GM12878 (cell line): ENCODE measurements around the gene FBXL16. TPM values are rescaled to one million over a fixed set of nuclear protein-coding genes. Genes with fewer than 3 reads are reported as not detected.

Experiments
- ATAC-seq: fragments of 200-7000 bp; cut with Tn5 transposase; 3 replicates; pipeline ENCODE4 v1.9.1; 2020; ENCODE audit warnings: mild to moderate bottlenecking, moderate library complexity
- BruUV-seq: library from RNA; stranded (reverse); fragments of 400-500 nt; replicated peaks from 2 replicates; lab custom pipeline; 2021; lab: Mats Ljungman, UMichigan
- CTCF ChIA-PET: fragments of 300-600 bp; sonication (Branson Sonifier 250); formaldehyde crosslinking; extraction: SDS; loops from one replicate; lab custom pipeline; 2021; ENCODE audit warnings: inconsistent platforms; lab: Yijun Ruan, JAX
- POLR2A ChIA-PET: fragments of 350-600 bp; formaldehyde crosslinking; extraction: SDS; loops from one replicate; lab custom pipeline; 2021; ENCODE audit warnings: inconsistent platforms; lab: Charles Lee
- RAD21 ChIA-PET: fragments of 300-600 bp; sonication (Branson Sonifier 250); formaldehyde crosslinking; loops from one replicate; lab custom pipeline; 2023; ENCODE audit warnings: antibody characterized with exemption; ENCODE audit not compliant: unreplicated experiment; lab: Charles Lee
- SMC1A ChIA-PET: fragments of 300-600 bp; sonication (Branson Sonifier 250); formaldehyde crosslinking; loops from one replicate; lab custom pipeline; 2023; ENCODE audit not compliant: unreplicated experiment, uncharacterized antibody; lab: Charles Lee
- DNase-seq: peaks from one replicate; pipeline ENCODE4 v3.0.0-alpha.2; 2011; ENCODE audit warnings: low read depth, low spot score
- FAIRE-seq: peaks from 3 replicates; lab custom pipeline; 2011; peaks lifted over from hg19 to GRCh38; lab: Jason Lieb, UNC
- H2AFZ ChIP-seq: 2 replicates; pipeline ENCODE4 v1.6.0; 2011; ENCODE audit warnings: low read depth, low read length, control low read depth; ENCODE audit not compliant: control insufficient read depth
- H3K27ac ChIP-seq: 2 replicates; pipeline ENCODE4 v1.5.1; 2011; ENCODE audit warnings: control low read depth; ENCODE audit not compliant: control insufficient read depth, insufficient read depth
- H3K27me3 ChIP-seq, 2 experiments: replicated peaks in 1 of 2; 2 replicates each; pipeline versions ENCODE4 v1.6.0 to v1.6.1; 2011; ENCODE audit warnings: low read length in 1 of 2; ENCODE audit not compliant: control insufficient read depth in 2 of 2, insufficient read depth in 2 of 2
- H3K36me3 ChIP-seq, 2 experiments: 2 replicates each; pipeline ENCODE4 v1.5.1; 2011; ENCODE audit warnings: low read length in 1 of 2; ENCODE audit not compliant: control insufficient read depth in 2 of 2, insufficient read depth in 2 of 2
- H3K4me1 ChIP-seq: 2 replicates; pipeline ENCODE4 v1.6.1; 2011; ENCODE audit warnings: mild to moderate bottlenecking, low read length, moderate library complexity, mixed read lengths; ENCODE audit not compliant: control insufficient read depth, insufficient read depth
- H3K4me2 ChIP-seq: 2 replicates; pipeline ENCODE4 v1.6.0; 2011; ENCODE audit warnings: control low read depth; ENCODE audit not compliant: control insufficient read depth, insufficient read depth
- H3K4me3 ChIP-seq: fragments of 200-600 bp; sonication (generic); 2 replicates; pipeline ENCODE4 v1.5.1; 2016
- H3K79me2 ChIP-seq: 2 replicates; pipeline ENCODE4 v1.6.0; 2011; ENCODE audit warnings: low read length; ENCODE audit not compliant: control insufficient read depth, insufficient read depth
- H3K9ac ChIP-seq: 2 replicates; pipeline ENCODE4 v1.8.0; 2011; ENCODE audit warnings: low read length, control low read depth, mixed read lengths; ENCODE audit not compliant: control insufficient read depth, insufficient read depth
- H3K9me3 ChIP-seq: replicated peaks from 3 replicates; pipeline ENCODE4 v1.5.1; 2011; ENCODE audit warnings: mild to moderate bottlenecking, low read length; ENCODE audit not compliant: control insufficient read depth, insufficient read depth
- H4K20me1 ChIP-seq: 2 replicates; pipeline ENCODE4 v1.6.0; 2011; ENCODE audit not compliant: control insufficient read depth, insufficient read depth
- BCL11A ChIP-seq: IDR thresholded peaks from 2 replicates; pipeline ENCODE4 v1.6.1; 2011; ENCODE audit warnings: low read depth, low read length
- E2F8 ChIP-seq: fragments of 450-650 bp; IDR thresholded peaks from 2 replicates; pipeline ENCODE4 v1.6.1; 2018; ENCODE audit warnings: mild to moderate bottlenecking, low read depth, moderate library complexity; ENCODE audit not compliant: partially characterized antibody
- ETV6 ChIP-seq, 2 experiments: fragments of 450-650 bp in 1 of 2; IDR thresholded peaks in 1 of 2; conservative IDR thresholded peaks in 1 of 2; 2 replicates each; pipeline ENCODE4 v1.6.1; 2014; ENCODE audit warnings: antibody characterized with exemption in 1 of 2, borderline replicate concordance in 1 of 2, low read depth in 1 of 2, mild to moderate bottlenecking in 1 of 2, moderate library complexity in 1 of 2
- NBN ChIP-seq: fragments of 450-650 bp; IDR thresholded peaks from 2 replicates; pipeline ENCODE4 v1.6.1; 2016
- POLR2A ChIP-seq: IDR thresholded peaks from 2 replicates; pipeline ENCODE4 v1.6.1; 2011; ENCODE audit warnings: low read depth, mild to moderate bottlenecking, low read length
- RFX5 ChIP-seq: IDR thresholded peaks from 2 replicates; pipeline ENCODE4 v1.6.1; 2011; ENCODE audit warnings: low read depth, low read length, improper control_type of control experiment
- SMAD5 ChIP-seq: IDR thresholded peaks from 2 replicates; pipeline ENCODE4 v1.6.1; 2016; ENCODE audit warnings: antibody characterized with exemption, low read depth
- STAT1 ChIP-seq: fragments of 450-650 bp; conservative IDR thresholded peaks from 2 replicates; pipeline ENCODE4 v1.6.1; 2014; ENCODE audit warnings: antibody characterized with exemption, mild to moderate bottlenecking
- TBL1XR1 ChIP-seq: IDR thresholded peaks from 2 replicates; pipeline ENCODE4 v1.6.1; 2012; ENCODE audit warnings: low read depth, low read length, improper control_type of control experiment
- WGBS: methylation state at CpG from one replicate; pipeline ENCODE4 v1.1.6; 2016; ENCODE audit warnings: low lambda C conversion rate; ENCODE audit not compliant: insufficient replicate concordance, insufficient coverage; ENCODE audit errors: missing lambda C conversion rate; 5-methylcytosine and 5-hydroxymethylcytosine counted together
- in situ Hi-C: fragments of 300-500 bp; cut with MboI; formaldehyde crosslinking; loops from 9 replicates; pipeline ENCODE4 v1.14.3; 2018; ENCODE audit warnings: mixed read lengths
- intact Hi-C: fragments of 100-400 bp; cut with micrococcal nuclease; formaldehyde crosslinking; loops from one replicate; pipeline ENCODE4 v1.14.2; 2022; ENCODE audit not compliant: unreplicated experiment
- polyA plus RNA-seq, 11 experiments: library from polyadenylated mRNA; depleted of rRNA in 4 of 11; unstranded in 6 of 11; stranded (reverse) in 5 of 11; fragments of >200 nt; fragmentation: Nextera tagmentation in 4 of 11; fragmentation: Illumina TruSeq in 1 of 11; extraction: Ambion mirVana in 4 of 11; extraction: Trizol in 1 of 11; gene quantifications; 1 replicate in 1 of 11; 2 replicates in 10 of 11; pipeline versions ENCODE4 v1.2.1 to v1.2.3, GENCODE V29; 2011 to 2016; ENCODE audit warnings: inconsistent platforms in 2 of 11, missing spikeins in 2 of 11, low read depth in 1 of 11
- total RNA-seq, 4 experiments: library from RNA; depleted of rRNA in 3 of 4; stranded (reverse); fragments of >200 nt in 3 of 4; fragmentation: Illumina TruSeq in 1 of 4; extraction: Trizol in 1 of 4; gene quantifications; 2 replicates each; pipeline versions ENCODE4 v1.2.1 to v1.2.3, GENCODE V29; 2013 to 2021

The FBXL16 gene
- total and polyA plus RNA-seq, 10 of the 15 experiments (the other 5 are each of a cell fraction or from before 2014, with no cell fraction given) = 0.13 to 1.4 (median 0.24) TPM

GRCh38 chr16:750485-750884 lies 44.9 kb upstream of the FBXL16 start:
- Histone ChIP-seq H3K4me1 (no peaks in the 10 kb centered on the region), H3K79me2 (no peaks in the 10 kb centered on the region), H3K9me3 (no peaks in the 10 kb centered on the region), H3K27ac (no peak overlapping the region), H3K4me3 (no peak overlapping the region), H2AFZ (no peak overlapping the region), H3K9ac (no peak overlapping the region), H3K27me3 (no peaks in the 10 kb centered on the region; a peak in 2 of 4 replicates), H3K4me2 (no peak overlapping the region), H3K36me3 (no peaks in the 10 kb centered on the region), H4K20me1 (no peaks in the 10 kb centered on the region)
- in situ Hi-C loops (no loop called here), intact Hi-C loops (no loop called here)
- RAD21 ChIA-PET = no interaction called here
- BruUV-seq = no TSS peak
- ATAC-seq (no peak), DNase-seq (no peak), FAIRE-seq (no peak)
- TF ChIP-seq TBL1XR1 (no peak), NBN (no peak), POLR2A (no peak), E2F8 (no peak), SMAD5 (no peak), ETV6 (conservative IDR thresholded peaks at IDR 0.05 in 1 of 2, IDR thresholded peaks at IDR 0.05 in 1 of 2; ENCODE audit: borderline replicate concordance in 1 of 2, low read depth in 1 of 2) (no peak), STAT1 (no peak), RFX5 (no peak), BCL11A (no peak)
- 39% methylated on average over 9 of the region's 9 CpGs for WGBS
- SMC1A ChIA-PET = no interaction called here
- CTCF ChIA-PET = interaction anchor here (1.1 kb wide), 1 partner anchor 38 kb away, joined by 7 read pairs; no protein-coding TSS in a partner anchor
- POLR2A ChIA-PET = interaction anchor here (0.9 kb wide), 1 partner anchor 9 kb away, joined by 3 read pairs; the partner anchor contains the start of gene CIAO3
